HG02970 (cell line): ENCODE measurements around the gene SERPINA6.
"Not testable (repeated sequence)": the region's sequence is repeated elsewhere in the genome, so short reads cannot be mapped to it uniquely, and the experiment has no call there.

Source experiments
- ATAC-seq: cut with Tn5 transposase; IDR thresholded peaks from one replicate; pipeline ENCODE4 v1.9.1; 2021; ENCODE audit warnings: mild to moderate bottlenecking, moderate library complexity, moderate number of reproducible peaks; ENCODE audit not compliant: unreplicated experiment, low FRiP score

Gene SERPINA6

DNA sequence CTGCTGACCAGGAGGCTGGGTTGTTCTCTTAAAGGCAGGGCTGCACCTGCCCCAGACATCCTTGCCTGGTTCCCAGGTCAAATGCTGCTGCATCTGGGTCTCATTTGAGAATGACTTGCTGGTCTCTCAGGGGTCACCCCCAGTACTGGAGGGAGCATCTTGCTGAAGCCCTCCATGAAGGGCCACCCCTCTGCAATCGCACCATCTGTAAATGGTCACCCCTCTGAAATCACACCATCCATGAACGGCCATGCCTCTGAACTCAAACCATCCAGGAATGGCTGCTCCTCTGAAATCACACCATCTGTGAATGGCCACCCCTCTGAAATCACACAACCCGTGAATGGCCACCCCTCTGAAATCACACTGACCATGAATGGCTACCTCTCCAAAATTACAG, 7.3 kb upstream of the SERPINA6 start:
- ATAC-seq: no peak

- no peak for ATAC-seq
These were observed 6.7 kb upstream of the SERPINA6 start for GRCh38 chr14:94329857-94330256.

DNA sequence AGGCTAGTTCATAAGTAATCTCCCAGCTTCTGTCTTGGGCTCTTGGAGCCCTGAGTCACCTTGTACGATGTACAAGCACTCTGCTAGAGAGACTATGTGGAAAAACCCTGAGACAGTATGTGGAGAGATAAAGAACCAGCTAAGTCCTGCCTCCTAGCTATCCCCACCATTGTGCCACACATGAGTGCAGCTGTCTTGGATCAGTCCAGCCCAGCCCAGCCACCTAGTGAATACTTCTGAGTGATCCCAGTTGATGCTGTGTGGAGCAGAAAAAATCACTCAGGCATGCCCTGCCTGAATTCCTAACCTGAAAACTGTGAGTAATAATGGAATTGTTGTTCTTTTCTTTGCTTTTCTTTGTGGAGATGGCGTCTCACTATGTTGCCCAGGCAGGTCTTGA, 5.1 kb upstream of the SERPINA6 start:
- no peak for ATAC-seq

- ATAC-seq: no peak
These were observed 1.5 kb downstream of the SERPINA6 start for GRCh38 chr14:94321421-94322271.

DNA sequence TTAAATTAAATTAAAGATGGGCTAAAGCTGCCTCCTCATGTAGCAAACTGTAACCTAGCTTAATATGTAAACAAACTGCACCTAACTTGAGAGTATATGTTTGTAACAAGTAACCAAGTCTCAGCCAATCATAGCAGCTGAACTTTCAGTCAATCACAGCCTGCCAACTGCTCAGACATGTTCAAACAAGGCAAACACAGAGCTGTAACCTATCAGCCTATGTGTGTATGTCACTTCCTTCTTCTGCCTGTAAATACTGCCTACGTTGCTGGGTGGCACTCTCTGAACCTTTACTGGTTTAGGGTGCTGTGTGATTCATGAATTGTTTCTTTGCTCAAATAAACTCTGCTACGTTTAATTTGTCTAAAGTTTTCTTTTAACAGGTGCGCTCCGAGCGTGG, 2.9 kb downstream of the SERPINA6 start:
- no peak for ATAC-seq

DNA sequence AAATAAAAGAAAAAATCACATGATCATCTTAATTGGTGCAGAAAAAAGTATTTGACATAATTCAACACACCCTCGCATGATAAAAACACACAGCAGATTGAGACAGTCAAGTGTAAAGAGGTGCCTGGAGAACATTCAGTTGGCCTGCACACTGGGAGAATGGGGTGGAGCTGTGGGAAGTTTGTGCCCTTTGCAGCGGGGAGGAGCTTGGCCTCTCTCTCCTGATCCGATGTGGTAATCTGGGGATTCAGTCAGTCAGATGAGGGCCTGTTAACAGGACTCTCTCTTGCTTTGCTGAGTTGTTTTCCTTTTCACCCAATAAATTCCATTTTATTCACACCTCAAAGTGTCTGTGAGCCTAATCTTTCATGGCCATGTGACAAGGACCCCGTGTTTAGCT, 5.9 kb downstream of the SERPINA6 start:
- no peak for ATAC-seq

DNA sequence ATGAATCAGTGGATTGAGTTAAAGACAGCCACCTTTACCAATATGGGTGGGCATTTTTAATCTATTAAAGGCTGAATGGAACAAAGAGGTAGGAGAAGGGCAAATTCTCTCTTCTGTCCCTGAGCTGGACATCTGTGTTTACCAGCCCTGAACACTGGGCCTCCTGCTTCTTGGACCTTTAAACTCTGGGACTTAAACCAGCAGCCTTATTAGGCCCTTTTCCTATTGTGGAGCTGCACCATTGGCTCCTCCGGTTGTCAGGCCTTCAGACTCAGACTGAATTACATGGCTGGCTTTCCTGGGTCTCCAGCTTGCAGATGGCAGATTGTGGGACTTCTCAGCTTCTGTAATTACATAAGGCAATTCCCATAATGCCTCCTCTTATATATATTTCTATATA, 6.4 kb downstream of the SERPINA6 start:
- ATAC-seq: no peak

GRCh38 chr14:94314890-94315289, 8.2 kb downstream of the SERPINA6 start:
- no peak for ATAC-seq

DNA sequence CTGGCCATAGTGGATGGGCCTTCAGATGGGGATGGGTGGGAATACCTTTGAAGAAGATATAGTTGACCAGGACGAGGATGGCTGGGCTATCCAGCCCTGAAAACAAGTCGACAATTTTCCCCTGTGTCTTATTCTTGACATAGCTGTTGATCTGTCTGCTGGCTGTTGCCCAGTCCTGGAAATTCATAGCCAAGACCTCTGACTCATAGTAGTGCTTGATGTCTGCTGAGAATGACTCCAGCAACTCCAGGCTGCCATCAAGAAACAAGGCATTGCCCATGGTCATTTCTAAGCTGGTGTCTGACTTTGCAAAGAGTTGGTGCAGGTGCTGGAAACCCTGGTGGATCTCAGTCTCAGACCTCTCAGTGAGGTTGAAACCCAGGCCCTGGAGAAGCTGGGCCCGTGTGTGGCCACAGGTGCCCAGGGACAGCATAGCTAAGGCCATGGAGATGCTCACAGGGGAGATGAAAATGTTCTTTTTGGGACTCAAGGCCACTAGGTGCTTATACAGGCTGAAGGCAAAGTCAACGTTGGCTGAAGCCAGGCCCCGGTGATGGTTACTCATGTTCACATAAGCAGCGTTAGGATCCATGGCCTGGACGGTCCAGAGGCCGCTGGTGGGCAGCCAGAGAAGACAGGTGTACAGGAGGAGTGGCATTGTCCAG, 9.0 kb downstream of the SERPINA6 start:
- ATAC-seq: no peak

GRCh38 chr14:94312481-94313246, 10.5 kb downstream of the SERPINA6 start:
- no peak for ATAC-seq

GRCh38 chr14:94310248-94310647, 12.9 kb downstream of the SERPINA6 start:
- no peak for ATAC-seq

GRCh38 chr14:94309721-94310120, 13.4 kb downstream of the SERPINA6 start:
- ATAC-seq: no peak

DNA sequence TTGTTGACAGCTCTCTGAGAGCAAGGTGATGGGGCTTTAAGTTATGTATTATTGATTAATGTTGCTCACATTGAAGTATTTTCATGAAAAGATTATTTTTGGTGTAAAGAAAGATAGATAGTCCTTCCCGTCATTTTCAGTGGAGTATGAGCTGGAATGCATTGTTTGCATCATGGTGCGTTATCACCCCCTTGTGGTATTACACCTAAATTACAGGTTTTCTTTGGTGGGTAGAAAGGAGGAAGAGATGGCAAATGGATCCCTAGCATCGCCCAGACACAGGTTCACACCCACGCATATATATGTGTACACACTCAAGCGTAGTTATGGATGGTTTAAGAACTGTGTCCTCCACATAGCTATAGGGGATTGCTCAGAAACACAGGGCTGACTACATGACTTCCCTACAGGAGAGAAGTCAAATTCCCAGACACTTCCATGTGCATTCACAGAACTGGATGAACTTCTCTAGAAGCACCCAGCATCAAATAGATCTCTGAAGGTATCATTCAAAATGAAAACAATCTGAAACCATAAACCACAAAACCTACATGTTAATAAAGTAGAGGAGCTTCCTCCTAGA, 15.6 kb downstream of the SERPINA6 start:
- ATAC-seq: no peak

GRCh38 chr14:94306047-94306978, 16.8 kb downstream of the SERPINA6 start:
- no peak for ATAC-seq

GRCh38 chr14:94305620-94306019, 17.5 kb downstream of the SERPINA6 start:
- no peak for ATAC-seq

DNA sequence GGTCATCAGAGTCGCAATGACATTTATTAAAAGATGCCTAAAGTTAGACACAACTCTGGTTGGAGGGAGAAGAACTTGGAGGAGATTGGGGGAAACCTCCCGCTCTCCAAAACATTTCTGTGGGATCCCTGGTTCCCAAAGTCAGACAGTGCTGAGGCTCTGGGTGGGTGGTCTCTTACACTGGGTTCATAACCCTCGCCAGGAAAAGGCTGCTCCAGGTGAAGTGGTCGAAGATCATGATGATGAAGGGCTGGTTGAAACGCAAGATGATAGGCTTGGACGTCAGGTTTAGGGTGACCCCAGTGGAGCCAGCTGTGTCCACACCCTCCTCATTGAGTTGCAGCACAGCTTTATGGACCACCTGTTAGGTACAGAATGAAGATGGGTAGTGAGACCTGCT, 18.9 kb downstream of the SERPINA6 start:
- no peak for ATAC-seq

- no peak for ATAC-seq
These were observed 20.0 kb downstream of the SERPINA6 start for GRCh38 chr14:94303111-94303510.

DNA sequence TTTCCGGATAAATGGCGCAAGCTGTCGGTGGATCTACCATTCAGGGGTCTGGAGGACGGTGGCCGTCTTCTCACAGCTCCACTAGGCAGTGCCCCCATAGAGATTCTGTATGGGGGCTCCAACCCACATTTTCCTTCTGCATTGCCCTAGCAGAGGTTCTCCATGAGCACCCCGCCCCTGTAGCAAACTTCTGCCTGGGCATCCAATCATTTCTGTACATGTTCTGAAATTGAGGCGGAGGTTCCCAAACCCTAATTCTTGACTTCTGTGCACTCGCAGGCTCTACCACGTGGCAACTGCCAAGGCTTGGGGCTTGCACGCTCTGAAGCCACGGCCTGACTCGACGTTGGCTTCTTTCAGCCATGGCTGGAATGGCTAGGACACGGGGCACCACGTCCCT, 25.0 kb downstream of the SERPINA6 start:
- ATAC-seq: no peak

- ATAC-seq: not testable (repeated sequence)
These were observed 27.0 kb downstream of the SERPINA6 start for GRCh38 chr14:94296181-94296545.
